Ectodermal cell (in vitro differentiated cells): ENCODE data around the gene BBS1.
"Not testable (repeated sequence)": the region's sequence is repeated elsewhere in the genome, so short reads cannot be mapped to it uniquely, and the experiment has no call there.

Source experiments
- H3K27ac ChIP-seq: 2 replicates; pipeline ENCODE4 v1.7.0; 2013; ENCODE audit warnings: mild to moderate bottlenecking, low read depth, low read length; ENCODE audit not compliant: insufficient read depth, poor library complexity, severe bottlenecking
- H3K27me3 ChIP-seq: 2 replicates; pipeline ENCODE4 v1.7.0; 2013; ENCODE audit warnings: mild to moderate bottlenecking, low read length; ENCODE audit not compliant: insufficient read depth, control insufficient read depth, poor library complexity, severe bottlenecking
- H3K36me3 ChIP-seq: one replicate; pipeline ENCODE4 v1.7.0; 2013; ENCODE audit warnings: low read length; ENCODE audit not compliant: control insufficient read depth, insufficient read depth
- H3K4me1 ChIP-seq: one replicate; pipeline ENCODE4 v1.7.0; 2013; ENCODE audit warnings: low read length; ENCODE audit not compliant: control insufficient read depth, insufficient read depth
- H3K4me3 ChIP-seq: 2 replicates; pipeline ENCODE4 v1.7.0; 2013; ENCODE audit warnings: low read depth, low read length, control low read depth; ENCODE audit not compliant: insufficient read depth
- H3K9me3 ChIP-seq: 2 replicates; pipeline ENCODE4 v1.7.0; 2013; ENCODE audit warnings: mild to moderate bottlenecking, low read length, moderate library complexity; ENCODE audit not compliant: control insufficient read depth
- WGBS, 2 experiments: methylation state at CpG; one replicate each; pipeline ENCODE4 v1.1.7; 2013; ENCODE audit warnings: missing lambda C conversion rate in 2 of 2; 5-methylcytosine and 5-hydroxymethylcytosine counted together

BBS1 gene

GRCh38 chr11:66541892-66542291, 31.5 kb downstream of the BBS1 start:
- Histone ChIP-seq H3K36me3 (no peaks in the 10 kb centered on the region), H3K9me3 (no peaks in the 10 kb centered on the region), H3K27ac (no peak overlapping the region), H3K27me3 (no peaks in the 10 kb centered on the region), H3K4me3 (no peak overlapping the region), H3K4me1 (peaks cover 6% of the 10 kb centered on the region)
- 90% methylated on average over 4 of the region's 4 CpGs for WGBS, 2 experiments

- Histone ChIP-seq H3K4me3 (no peak overlapping the region), H3K36me3 (no peaks in the 10 kb centered on the region)
- WGBS, 2 experiments = 95 to 96% methylated on average over 10 of the region's 10 CpGs
These were observed 31.9 kb downstream of the BBS1 start for GRCh38 chr11:66542362-66542761.

GRCh38 chr11:66543263-66544107, 33.0 kb downstream of the BBS1 start:
- Histone ChIP-seq H3K27me3 (no peaks in the 10 kb centered on the region), H3K27ac (no peak overlapping the region), H3K4me3 (no peak overlapping the region), H3K9me3 (no peaks in the 10 kb centered on the region), H3K4me1 (peaks cover 20% of the 10 kb centered on the region), H3K36me3 (no peaks in the 10 kb centered on the region)
- WGBS, 2 experiments = 72% methylated on average over 26 of the region's 26 CpGs

More at GRCh38 chr11:66542362-66542761, 31.9 kb downstream of the BBS1 start:
- Histone ChIP-seq H3K27ac (no peak overlapping the region), H3K27me3 (no peaks in the 10 kb centered on the region), H3K4me1 (peaks cover 10% of the 10 kb centered on the region), H3K9me3 (no peaks in the 10 kb centered on the region)

GRCh38 chr11:66544952-66545351, 34.5 kb downstream of the BBS1 start:
- not testable (repeated sequence) for H3K36me3 ChIP-seq, H3K27ac ChIP-seq, H3K9me3 ChIP-seq, H3K27me3 ChIP-seq
- Histone ChIP-seq H3K4me1 (peaks cover 22% of the 10 kb centered on the region), H3K4me3 (peak overlapping the region; percentile 81)
- WGBS, 2 experiments = 85 to 87% methylated on average over 14 of the region's 14 CpGs

- H3K4me3 ChIP-seq = peak within 1 kb of the TSS; percentile 81
- 1% methylated on average over 71 of the region's 71 CpGs for WGBS, 2 experiments
- H3K36me3 ChIP-seq = no peaks in the 10 kb centered on the region
- H3K27ac ChIP-seq = peak within 1 kb of the TSS; percentile 58
- no peaks in the 10 kb centered on the region for H3K27me3 ChIP-seq
- H3K4me1 ChIP-seq = peaks cover 22% of the 10 kb centered on the region
- H3K9me3 ChIP-seq = no peaks in the 10 kb centered on the region
These were observed 35.4 kb downstream of the BBS1 start, which contains the start of gene ZDHHC24 for GRCh38 chr11:66545701-66546367. TSS of gene ZDHHC24 (minus strand) at chr11:66546048. CDS start at chr11:66546003, 45 bp downstream.

- Histone ChIP-seq H3K9me3 (no peaks in the 10 kb centered on the region), H3K27me3 (no peaks in the 10 kb centered on the region), H3K27ac (peak within 1 kb of the TSS; percentile 58), H3K36me3 (no peaks in the 10 kb centered on the region), H3K4me1 (peaks cover 22% of the 10 kb centered on the region), H3K4me3 (peak within 1 kb of the TSS; percentile 81)
- 2 to 3% methylated on average over 37 of the region's 37 CpGs for WGBS, 2 experiments
These were observed 36.0 kb downstream of the BBS1 start, which contains the start of gene ACTN3 for GRCh38 chr11:66546368-66546965. TSS of gene ACTN3 (plus strand) at chr11:66546903. CDS start at chr11:66546938, 35 bp downstream.

GRCh38 chr11:66546966-66547661, 36.7 kb downstream of the BBS1 start:
- Histone ChIP-seq H3K9me3 (no peaks in the 10 kb centered on the region), H3K27ac (peak overlapping the region; percentile 58), H3K27me3 (no peaks in the 10 kb centered on the region), H3K4me3 (peak overlapping the region; percentile 81), H3K4me1 (peaks cover 22% of the 10 kb centered on the region), H3K36me3 (no peaks in the 10 kb centered on the region)
- WGBS, 2 experiments = 15 to 20% methylated on average over 18 of the region's 18 CpGs

GRCh38 chr11:66547662-66548009, 37.2 kb downstream of the BBS1 start:
- Histone ChIP-seq H3K27me3 (no peaks in the 10 kb centered on the region), H3K4me3 (peak overlapping the region; percentile 81), H3K27ac (peak overlapping the region; percentile 58), H3K36me3 (no peaks in the 10 kb centered on the region), H3K4me1 (peaks cover 22% of the 10 kb centered on the region), H3K9me3 (no peaks in the 10 kb centered on the region)
- WGBS, 2 experiments = 9 to 12% methylated on average over 5 of the region's 5 CpGs

- Histone ChIP-seq H3K4me3 (peak overlapping the region; percentile 81), H3K27ac (peak overlapping the region; percentile 56)
- 76 to 77% methylated on average over 11 of the region's 11 CpGs for WGBS, 2 experiments
These were observed 37.6 kb downstream of the BBS1 start for GRCh38 chr11:66548041-66548440.

More at GRCh38 chr11:66548041-66548440, 37.6 kb downstream of the BBS1 start:
- Histone ChIP-seq H3K36me3 (no peaks in the 10 kb centered on the region), H3K9me3 (no peaks in the 10 kb centered on the region), H3K4me1 (peaks cover 22% of the 10 kb centered on the region), H3K27me3 (no peaks in the 10 kb centered on the region)
